ENCODE measurements around the gene PSG3. TPM values are rescaled to one million over a fixed set of nuclear protein-coding genes. Genes with fewer than 3 reads are reported as not detected.

PSG3 gene
- total and polyA plus RNA-seq, 4 donors = not detected

- TF ChIP-seq HNF4A (conservative IDR thresholded peaks at IDR 0.05) (no peak), ATF3 (IDR thresholded peaks at IDR 0.05) (no peak), ZBTB33 (IDR thresholded peaks at IDR 0.05) (no peak), FOXA2 (IDR thresholded peaks at IDR 0.05) (no peak), TAF1 (conservative IDR thresholded peaks at IDR 0.05) (no peak), EGR1 (IDR thresholded peaks at IDR 0.05; ENCODE audit: low read depth in 2 of 2) (no peak), SP1 (IDR thresholded peaks at IDR 0.05) (no peak), GABPA (IDR thresholded peaks at IDR 0.05 in 1 of 2, conservative IDR thresholded peaks at IDR 0.05 in 1 of 2) (no peak)
- no peak for DNase-seq (ENCODE audit: low spot score)
Measured at GRCh38 chr19:42697884-42698283, 42.4 kb downstream of the PSG3 start.

GRCh38 chr19:42695811-42696503 lies 44.3 kb downstream of the PSG3 start:
- no peak overlapping the region for H3K4me3 ChIP-seq (ENCODE audit: low read depth in 1 of 3, low read length in 3 of 3)
- H3K36me3 ChIP-seq (ENCODE audit: control insufficient read depth in 4 of 4, insufficient read depth in 3 of 4, low read depth in 1 of 4, low read length in 3 of 4) = no peaks in the 10 kb centered on the region
- H3K4me1 ChIP-seq (ENCODE audit: control insufficient read depth in 4 of 4, insufficient read depth in 4 of 4, low read length in 3 of 4) = peaks cover 0 to 2% (median 0%) of the 10 kb centered on the region in 4 donors
- H3K27me3 ChIP-seq (ENCODE audit: control insufficient read depth in 4 of 4, insufficient read depth in 4 of 4, low read length in 3 of 4) = peaks cover 0 to 6% (median 3%) of the 10 kb centered on the region in 4 donors
- no peak for DNase-seq (ENCODE audit: low spot score)
- no peak overlapping the region for H3K27ac ChIP-seq (ENCODE audit: low read depth in 1 of 2, low read length in 2 of 2)
- WGBS = 62% methylated on average over 12 of the region's 12 CpGs
- H3K9me3 ChIP-seq (ENCODE audit: control insufficient read depth in 4 of 4, low read length in 3 of 4) = peaks cover 1 to 5% (median 2%) of the 10 kb centered on the region in 4 donors
- H3K9ac ChIP-seq (ENCODE audit: low read depth in 1 of 2, low read length in 2 of 2) = no peak overlapping the region
- TF ChIP-seq YY1 (IDR thresholded peaks at IDR 0.05) (no peak), SP1 (IDR thresholded peaks at IDR 0.05) (no peak), REST (IDR thresholded peaks at IDR 0.05) (no peak), HNF4G (IDR thresholded peaks at IDR 0.05) (no peak), FOXA2 (IDR thresholded peaks at IDR 0.05) (no peak), FOXA1 (IDR thresholded peaks at IDR 0.05) (no peak), MAX (IDR thresholded peaks at IDR 0.05) (no peak), NR2F2 (IDR thresholded peaks at IDR 0.05) (no peak), RXRA (IDR thresholded peaks at IDR 0.05) (no peak), RAD21 (IDR thresholded peaks at IDR 0.05) (no peak), ZBTB33 (IDR thresholded peaks at IDR 0.05) (no peak), JUND (IDR thresholded peaks at IDR 0.05) (no peak), ATF3 (IDR thresholded peaks at IDR 0.05) (no peak), EGR1 (IDR thresholded peaks at IDR 0.05; ENCODE audit: low read depth in 2 of 2) (no peak), HNF4A (conservative IDR thresholded peaks at IDR 0.05) (no peak)

More at GRCh38 chr19:42697884-42698283, 42.4 kb downstream of the PSG3 start:
- peaks cover 0 to 6% (median 3%) of the 10 kb centered on the region in 4 donors for H3K27me3 ChIP-seq (ENCODE audit: control insufficient read depth in 4 of 4, insufficient read depth in 4 of 4, low read length in 3 of 4)
- H3K36me3 ChIP-seq (ENCODE audit: control insufficient read depth in 4 of 4, insufficient read depth in 3 of 4, low read depth in 1 of 4, low read length in 3 of 4) = no peaks in the 10 kb centered on the region
- peaks cover 1 to 5% (median 2%) of the 10 kb centered on the region in 4 donors for H3K9me3 ChIP-seq (ENCODE audit: control insufficient read depth in 4 of 4, low read length in 3 of 4)
- H3K4me1 ChIP-seq (ENCODE audit: control insufficient read depth in 4 of 4, insufficient read depth in 4 of 4, low read length in 3 of 4) = peaks cover 0 to 2% (median 0%) of the 10 kb centered on the region in 4 donors
- 34% methylated on average over 22 of the region's 22 CpGs for WGBS
- H3K9ac ChIP-seq (ENCODE audit: low read depth in 1 of 2, low read length in 2 of 2) = no peak overlapping the region
- H3K4me3 ChIP-seq (ENCODE audit: low read depth in 1 of 3, low read length in 3 of 3) = no peak overlapping the region
- no peak overlapping the region for H3K27ac ChIP-seq (ENCODE audit: low read depth in 1 of 2, low read length in 2 of 2)
